Measurements from ENCODE around the gene CAPN13. TPM values are rescaled to one million over a fixed set of nuclear protein-coding genes. Genes with fewer than 3 reads are reported as not detected.

Gene CAPN13
- total and polyA plus RNA-seq, 2 donors (not counting 1 experiment from before 2014, with no cell fraction given), result not detected

DNA sequence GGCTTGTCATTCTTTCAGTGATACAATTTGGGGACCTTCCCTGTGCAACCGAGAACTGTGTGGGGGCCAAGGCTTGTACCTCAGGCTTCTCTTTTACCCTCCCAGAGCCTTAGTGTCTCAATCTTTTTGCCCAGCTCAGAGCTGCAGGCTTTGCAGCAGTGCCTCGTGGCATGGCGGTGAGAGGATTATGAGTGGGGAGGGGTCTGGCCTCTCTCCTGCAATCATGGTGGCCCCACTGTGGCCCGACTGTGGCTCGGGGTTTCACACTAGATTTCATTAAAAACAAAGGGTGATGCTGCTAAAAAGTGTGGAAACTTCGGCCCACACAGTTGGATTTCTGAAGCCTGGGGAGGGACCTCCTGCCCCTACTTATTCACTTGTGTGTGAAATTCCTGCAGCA, 75.5 kb downstream of the CAPN13 start:
- peaks cover 14% of the 10 kb centered on the region for H3K27me3 Mint-ChIP-seq
- H3K27ac Mint-ChIP-seq, result no peak overlapping the region
- Histone ChIP-seq H3K79me2 (ENCODE audit: control insufficient read depth, insufficient read depth, low read length) (no peaks in the 10 kb centered on the region), H2AFZ (ENCODE audit: insufficient read depth, low read depth, low read length, poor library complexity, severe bottlenecking) (no peak overlapping the region), H3K4me1 (ENCODE audit: control insufficient read depth in 2 of 2, insufficient read depth in 2 of 2, low read length in 2 of 2) (no peaks in the 10 kb centered on the region), H3K9me3 (ENCODE audit: control extremely low read depth in 1 of 3, control insufficient read depth in 2 of 3, insufficient read depth in 1 of 3, low read length in 2 of 3) (no peaks in the 10 kb centered on the region), H3K36me3 (replicated peaks in 1 of 2; ENCODE audit: control extremely low read depth in 1 of 2, control insufficient read depth in 1 of 2, extremely low read depth in 1 of 2, insufficient read depth in 2 of 2, low read length in 1 of 2) (no peaks in the 10 kb centered on the region), H3K27me3 (replicated peaks in 1 of 4; ENCODE audit: control extremely low read depth in 1 of 4, control insufficient read depth in 3 of 4, insufficient read depth in 4 of 4, low read length in 3 of 4) (peaks cover 0 to 3% (median 0%) of the 10 kb centered on the region in 4 experiments), H4K20me1 (ENCODE audit: control insufficient read depth, insufficient read depth, low read length, poor library complexity, severe bottlenecking) (no peaks in the 10 kb centered on the region), H3K9ac (ENCODE audit: low read length) (no peak overlapping the region), H3K27ac (ENCODE audit: low read length in 2 of 2) (no peak overlapping the region), H3K4me3 (ENCODE audit: control extremely low read depth in 1 of 5, extremely low read depth in 1 of 5, insufficient read depth in 1 of 5, low read depth in 2 of 5, low read length in 4 of 5) (no peak overlapping the region), H3K4me2 (replicated peaks; ENCODE audit: low read depth, low read length, poor library complexity, severe bottlenecking) (no peak overlapping the region)
- no peak for ATAC-seq (ENCODE audit: low read depth)
- intact Hi-C loops (cut with micrococcal nuclease), result no loop called here
- TF ChIP-seq, protein P1, sequence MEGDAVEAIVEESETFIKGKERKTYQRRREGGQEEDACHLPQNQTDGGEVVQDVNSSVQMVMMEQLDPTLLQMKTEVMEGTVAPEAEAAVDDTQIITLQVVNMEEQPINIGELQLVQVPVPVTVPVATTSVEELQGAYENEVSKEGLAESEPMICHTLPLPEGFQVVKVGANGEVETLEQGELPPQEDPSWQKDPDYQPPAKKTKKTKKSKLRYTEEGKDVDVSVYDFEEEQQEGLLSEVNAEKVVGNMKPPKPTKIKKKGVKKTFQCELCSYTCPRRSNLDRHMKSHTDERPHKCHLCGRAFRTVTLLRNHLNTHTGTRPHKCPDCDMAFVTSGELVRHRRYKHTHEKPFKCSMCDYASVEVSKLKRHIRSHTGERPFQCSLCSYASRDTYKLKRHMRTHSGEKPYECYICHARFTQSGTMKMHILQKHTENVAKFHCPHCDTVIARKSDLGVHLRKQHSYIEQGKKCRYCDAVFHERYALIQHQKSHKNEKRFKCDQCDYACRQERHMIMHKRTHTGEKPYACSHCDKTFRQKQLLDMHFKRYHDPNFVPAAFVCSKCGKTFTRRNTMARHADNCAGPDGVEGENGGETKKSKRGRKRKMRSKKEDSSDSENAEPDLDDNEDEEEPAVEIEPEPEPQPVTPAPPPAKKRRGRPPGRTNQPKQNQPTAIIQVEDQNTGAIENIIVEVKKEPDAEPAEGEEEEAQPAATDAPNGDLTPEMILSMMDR (IDR thresholded peaks at IDR 0.05), result no peak
- H3K4me3 Mint-ChIP-seq, result no peak overlapping the region
- WGBS (ENCODE audit: insufficient coverage), result 100% methylated on average over 4 of the region's 6 CpGs
- ChIA-PET CTCF (no interaction called here), POLR2A (no interaction called here)
- H3K9me3 Mint-ChIP-seq (ENCODE audit: insufficient read depth), result no peaks in the 10 kb centered on the region
- H3K4me1 Mint-ChIP-seq, result no peaks in the 10 kb centered on the region
- no peak for DNase-seq

DNA sequence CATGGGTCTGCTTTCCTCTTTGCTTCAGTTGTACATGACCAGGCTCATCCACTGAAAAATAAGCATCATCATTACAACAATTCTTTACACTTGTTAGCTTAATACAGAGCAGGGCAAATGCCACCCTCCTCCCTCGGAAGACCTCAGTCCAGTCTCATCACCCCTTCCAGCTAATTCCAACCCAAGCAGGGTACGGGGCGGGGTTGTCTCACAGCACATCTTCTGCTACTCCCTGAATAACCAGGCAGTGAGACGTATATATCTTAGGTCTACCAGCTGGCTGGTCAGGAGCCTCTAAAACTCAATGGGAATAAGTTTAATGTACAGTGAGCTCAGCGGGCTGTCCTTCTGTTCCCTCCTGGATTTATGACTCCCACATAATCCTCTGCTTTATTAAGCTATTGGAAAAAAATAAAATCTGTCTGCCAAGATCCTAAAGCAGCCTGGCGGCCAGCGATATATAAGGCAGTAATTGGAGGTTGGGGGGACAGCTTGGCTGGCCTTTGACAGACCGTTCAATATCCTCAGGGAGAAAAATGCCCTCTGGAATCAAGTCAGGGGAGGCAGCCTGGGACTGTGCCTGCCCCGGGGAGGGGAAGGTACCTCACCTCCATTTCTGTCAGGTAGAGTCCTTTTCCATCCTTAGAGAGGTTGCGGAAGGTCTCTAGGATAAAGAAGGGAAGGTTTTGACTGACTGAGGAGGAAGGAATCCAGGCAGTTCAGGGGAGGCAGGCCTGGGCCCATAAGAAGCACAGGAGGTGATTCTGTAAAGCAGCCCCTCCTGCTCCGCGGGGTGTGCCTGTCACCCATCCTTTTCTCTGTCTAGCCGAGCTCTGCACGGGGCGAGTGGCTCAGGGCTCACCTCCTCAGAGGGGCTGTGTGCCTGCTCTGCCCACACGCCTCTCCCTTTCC, 76.3 kb downstream of the CAPN13 start:
- CTCF ChIA-PET, result no interaction called here
- intact Hi-C loops (cut with micrococcal nuclease), result no loop called here
- Mint-ChIP-seq H3K27ac (no peak overlapping the region), H3K9me3 (ENCODE audit: insufficient read depth) (no peaks in the 10 kb centered on the region), H3K4me3 (no peak overlapping the region), H3K4me1 (no peaks in the 10 kb centered on the region), H3K27me3 (peaks cover 11% of the 10 kb centered on the region)
- no peaks in the 10 kb centered on the region for H3K36me3 ChIP-seq (replicated peaks in 1 of 2; ENCODE audit: control extremely low read depth in 1 of 2, control insufficient read depth in 1 of 2, extremely low read depth in 1 of 2, insufficient read depth in 2 of 2, low read length in 1 of 2)
- no peak overlapping the region for H2AFZ ChIP-seq (ENCODE audit: insufficient read depth, low read depth, low read length, poor library complexity, severe bottlenecking)
- DNase-seq, result no peak
- no peak overlapping the region for H3K9ac ChIP-seq (ENCODE audit: low read length)
- H4K20me1 ChIP-seq (ENCODE audit: control insufficient read depth, insufficient read depth, low read length, poor library complexity, severe bottlenecking), result no peaks in the 10 kb centered on the region
- POLR2A ChIA-PET, result no interaction called here
- H3K79me2 ChIP-seq (ENCODE audit: control insufficient read depth, insufficient read depth, low read length), result no peaks in the 10 kb centered on the region
- H3K27me3 ChIP-seq (replicated peaks in 1 of 4; ENCODE audit: control extremely low read depth in 1 of 4, control insufficient read depth in 3 of 4, insufficient read depth in 4 of 4, low read length in 3 of 4), result peaks cover 0 to 3% (median 1%) of the 10 kb centered on the region in 4 experiments
- 100% methylated on average over 5 of the region's 16 CpGs for WGBS (ENCODE audit: insufficient coverage)
- no peak overlapping the region for H3K4me2 ChIP-seq (replicated peaks; ENCODE audit: low read depth, low read length, poor library complexity, severe bottlenecking)
- H3K9me3 ChIP-seq (ENCODE audit: control extremely low read depth in 1 of 3, control insufficient read depth in 2 of 3, insufficient read depth in 1 of 3, low read length in 2 of 3), result no peaks in the 10 kb centered on the region
- H3K4me3 ChIP-seq (ENCODE audit: control extremely low read depth in 1 of 5, extremely low read depth in 1 of 5, insufficient read depth in 1 of 5, low read depth in 2 of 5, low read length in 4 of 5), result no peak overlapping the region
- H3K27ac ChIP-seq (ENCODE audit: low read length in 2 of 2), result no peak overlapping the region
- TF ChIP-seq EZH2 (IDR thresholded peaks at IDR 0.05; ENCODE audit: borderline replicate concordance, insufficient read depth, low read depth, low read length, poor library complexity, severe bottlenecking), result no peak
- TF ChIP-seq, protein P1 (IDR thresholded peaks at IDR 0.05), result no peak
- H3K4me1 ChIP-seq (ENCODE audit: control insufficient read depth in 2 of 2, insufficient read depth in 2 of 2, low read length in 2 of 2), result no peaks in the 10 kb centered on the region
- ATAC-seq (ENCODE audit: low read depth), result no peak
